Left kidney (tissue), 2 donors: ENCODE measurements around the gene HOXA9. TPM values are rescaled to one million over a fixed set of nuclear protein-coding genes. Genes with fewer than 3 reads are reported as not detected.

Source experiments
- DNase-seq: peaks from one replicate; pipeline ENCODE4 v3.0.0-alpha.2; 2013
- polyA plus RNA-seq: library from polyadenylated mRNA; unstranded; fragments of 120-200 nt; gene quantifications from one replicate; pipeline ENCODE4 v1.2.1, GENCODE V29; 2013; ENCODE audit not compliant: insufficient read length

The HOXA9 gene
- polyA plus RNA-seq, 1 donor, result 124 TPM

GRCh38 chr7:27144781-27145164 lies 20.6 kb downstream of the HOXA9 start:
- no peak for DNase-seq

GRCh38 chr7:27143950-27144780 lies 21.2 kb downstream of the HOXA9 start:
- DNase-seq, result no peak

GRCh38 chr7:27143023-27143949 lies 22.1 kb downstream of the HOXA9 start, which contains the start of gene HOXA5:
HOXA5 (minus strand) TSS chr7:27143681; CDS start chr7:27143607, 74 bp downstream.
- peak; percentile 91 for DNase-seq

GRCh38 chr7:27142580-27143022 lies 22.7 kb downstream of the HOXA9 start:
- no peak for DNase-seq

DNA sequence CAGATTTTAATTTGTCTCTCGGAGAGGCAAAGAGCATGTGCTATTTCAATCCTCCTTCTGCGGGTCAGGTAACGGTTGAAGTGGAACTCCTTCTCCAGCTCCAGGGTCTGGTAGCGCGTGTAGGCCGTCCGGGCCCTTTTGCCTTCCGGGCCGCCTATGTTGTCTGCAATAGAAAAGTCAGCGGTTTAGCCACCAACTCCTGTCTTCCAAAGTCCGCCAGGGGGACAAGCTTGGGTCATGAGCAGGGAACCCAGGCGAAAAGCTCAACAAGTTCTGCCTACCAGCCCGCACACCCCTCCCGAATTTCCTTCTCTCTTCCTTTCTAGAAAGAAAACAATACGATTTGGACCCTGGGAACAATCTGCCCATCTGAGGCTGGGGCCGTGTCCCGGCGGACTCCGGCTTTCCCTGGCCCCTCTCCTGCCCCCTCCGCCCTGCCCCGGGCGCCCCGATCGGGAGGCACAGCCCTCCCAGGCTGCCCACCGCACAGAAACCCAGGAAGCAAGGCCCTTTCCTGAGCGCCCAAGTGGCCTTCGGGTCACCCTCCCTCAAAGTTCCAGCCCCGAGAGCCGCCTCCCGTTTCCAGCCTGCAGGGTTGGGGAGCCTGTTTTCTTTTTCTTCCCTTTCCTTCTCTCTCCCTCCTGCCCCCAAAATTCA lies 23.3 kb downstream of the HOXA9 start:
- no peak for DNase-seq

GRCh38 chr7:27141137-27141922 lies 24.0 kb downstream of the HOXA9 start:
- DNase-seq, result no peak

- DNase-seq, result peak; percentile 83
Observed at GRCh38 chr7:27140126-27140857, 25.0 kb downstream of the HOXA9 start.

- DNase-seq, result no peak
Observed at GRCh38 chr7:27139334-27140125, 25.8 kb downstream of the HOXA9 start.

DNA sequence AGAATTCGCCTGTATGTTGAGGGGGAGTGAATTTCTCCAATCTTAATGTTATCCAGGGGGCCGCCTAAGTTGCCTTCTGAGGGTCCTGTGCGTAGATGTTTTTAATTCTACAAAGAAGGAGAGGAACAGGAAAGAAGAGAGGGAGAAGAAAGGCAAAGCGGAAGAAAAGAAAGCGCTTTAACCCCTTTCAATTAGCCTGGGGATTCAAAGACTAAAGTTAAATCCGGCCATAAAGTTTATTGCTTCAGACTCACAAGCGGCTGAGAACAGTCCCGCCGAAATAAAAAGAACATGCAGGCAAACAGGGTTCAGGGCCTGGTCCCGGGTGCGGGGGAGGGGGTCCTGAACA lies 26.4 kb downstream of the HOXA9 start:
- DNase-seq, result no peak

- DNase-seq, result no peak
Observed at GRCh38 chr7:27138472-27138871, 26.9 kb downstream of the HOXA9 start.

GRCh38 chr7:27137640-27138315 lies 27.6 kb downstream of the HOXA9 start:
- DNase-seq, result no peak

DNA sequence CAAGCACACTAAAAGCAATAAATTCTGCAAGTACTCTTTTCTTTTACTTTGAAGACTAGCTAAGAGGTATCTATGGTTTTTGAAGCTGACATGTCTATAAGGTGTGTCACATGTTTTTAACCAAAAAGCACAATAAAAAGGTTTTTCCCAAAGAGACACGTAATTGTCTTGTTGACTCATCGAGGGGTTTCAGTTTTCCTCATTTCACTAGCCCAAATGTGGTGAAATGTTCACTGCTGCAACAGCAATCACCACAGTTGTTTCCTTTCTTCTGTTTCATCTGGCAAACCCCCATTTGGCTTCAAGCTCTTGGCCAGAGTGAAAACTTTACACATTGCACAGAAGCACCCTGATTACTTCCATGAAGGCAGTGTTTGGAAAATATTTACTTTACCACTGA lies 30.9 kb downstream of the HOXA9 start:
- no peak for DNase-seq

DNA sequence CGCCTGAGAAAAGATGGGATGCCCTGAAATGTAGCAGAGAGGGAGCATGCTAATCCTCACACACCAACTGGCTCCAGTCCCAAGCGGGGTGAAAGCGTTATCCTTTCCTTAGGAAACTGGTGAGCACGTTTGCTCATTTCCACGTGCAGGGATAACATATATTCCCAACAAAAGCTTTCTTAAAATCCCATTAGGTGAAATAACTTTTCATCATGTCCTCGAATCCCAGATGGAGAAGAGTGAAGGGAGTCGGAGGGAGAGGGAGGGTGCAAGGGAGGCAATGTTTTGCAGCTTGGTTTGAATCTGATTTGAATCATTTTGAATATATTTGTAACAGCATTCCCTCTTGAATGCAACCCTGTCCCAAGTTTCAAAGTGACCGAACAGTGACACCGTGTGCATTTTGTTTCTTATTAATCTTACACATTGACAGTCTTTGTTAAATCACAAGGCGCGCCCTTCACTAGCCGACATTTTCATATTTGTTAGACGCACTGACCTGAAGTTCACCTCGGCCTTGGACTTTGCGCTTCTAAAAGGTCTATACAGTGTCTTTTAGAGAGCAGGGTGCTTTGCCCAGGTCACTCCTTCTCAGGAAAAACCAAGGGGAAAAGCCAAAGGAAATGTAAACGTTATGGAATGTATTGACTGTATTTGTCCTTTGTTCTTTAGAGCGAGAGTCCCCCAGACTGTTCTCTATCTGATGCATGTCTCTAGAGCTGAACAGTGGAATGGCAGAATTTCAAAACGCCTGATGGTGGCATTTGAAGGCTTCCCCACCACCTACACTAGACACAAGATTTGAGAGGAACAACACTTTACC lies 31.7 kb downstream of the HOXA9 start:
- no peak for DNase-seq

DNA sequence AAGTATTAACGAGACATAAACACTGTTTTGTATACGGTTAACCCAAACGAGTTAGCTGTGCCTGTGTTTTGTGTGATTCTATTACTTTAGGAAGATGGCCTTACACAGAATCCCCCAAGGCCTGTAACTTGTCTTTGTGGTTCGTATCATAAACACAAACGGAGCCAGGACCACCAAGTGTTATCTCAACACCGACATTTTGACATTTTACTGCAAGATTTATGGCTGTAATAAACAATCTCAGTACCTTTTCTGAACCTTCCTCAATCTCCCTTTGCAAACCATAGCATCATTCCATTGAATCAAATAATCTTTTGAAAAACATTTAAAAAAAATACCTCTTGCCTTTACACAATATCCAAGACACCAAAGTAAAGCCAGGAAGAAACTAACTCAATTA lies 32.4 kb downstream of the HOXA9 start:
- no peak for DNase-seq

- no peak for DNase-seq
Observed at GRCh38 chr7:27132214-27132613, 33.1 kb downstream of the HOXA9 start.

DNA sequence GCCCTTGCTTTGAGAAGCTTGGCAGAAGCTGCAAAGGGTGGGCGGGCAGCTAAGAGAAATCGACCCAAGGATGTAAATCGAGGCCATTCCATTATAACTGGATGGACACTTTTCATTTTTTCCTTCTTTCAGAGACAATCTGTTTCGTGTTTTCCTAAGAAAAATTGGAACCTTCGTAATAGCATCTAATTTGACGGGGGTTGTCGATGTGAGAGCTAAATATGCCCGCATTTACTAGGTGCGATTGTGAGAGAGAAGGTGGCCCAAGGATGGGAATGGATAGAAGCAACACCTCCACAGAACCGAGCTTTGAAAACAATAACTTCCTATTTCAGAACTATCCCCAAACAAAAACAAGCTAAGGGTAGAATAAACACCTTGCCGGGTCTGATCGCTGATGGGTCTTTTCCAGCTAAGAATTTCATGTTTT lies 33.9 kb downstream of the HOXA9 start:
- DNase-seq, result no peak

DNA sequence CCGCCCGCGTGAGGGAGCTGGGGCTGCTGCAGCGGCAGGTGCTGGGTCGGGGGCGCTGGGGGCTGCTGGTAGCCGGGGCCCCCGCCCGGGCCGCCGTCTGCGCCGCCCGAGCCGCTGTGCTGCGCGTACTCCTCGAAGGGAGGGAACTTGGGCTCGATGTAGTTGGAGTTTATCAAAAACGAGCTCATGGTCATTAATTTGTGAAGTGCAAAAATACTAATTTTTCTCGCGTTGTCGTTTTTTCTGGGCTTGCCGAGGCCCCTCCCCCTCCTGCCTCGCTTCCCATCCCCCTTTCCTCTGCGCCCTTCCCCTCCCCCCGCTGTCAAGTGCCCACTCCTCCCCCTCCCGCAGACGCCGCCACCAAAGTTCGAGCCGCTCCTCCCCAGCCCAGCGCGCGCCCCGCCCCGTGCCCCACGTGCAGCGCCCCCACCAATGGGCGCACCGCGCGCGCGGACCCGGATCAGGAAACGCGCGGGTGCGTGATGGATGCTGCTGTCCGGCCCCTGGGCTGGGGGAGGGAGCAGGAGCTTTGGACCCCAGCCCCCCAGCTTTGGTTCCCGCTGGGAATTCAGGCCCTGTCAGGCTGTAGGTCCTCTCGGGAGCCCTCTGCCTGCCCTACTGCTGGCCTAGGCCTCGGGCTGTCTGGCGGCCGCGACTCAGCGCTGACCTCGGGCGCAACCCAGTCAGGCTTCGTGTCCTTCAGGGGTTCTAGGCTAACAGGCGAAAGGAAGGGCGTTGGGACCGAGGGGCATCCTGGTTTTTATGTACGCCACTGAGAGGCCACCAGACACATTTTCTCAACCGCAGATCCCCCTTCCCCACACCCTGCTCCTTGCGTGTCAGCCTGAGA lies 34.6 kb downstream of the HOXA9 start, which contains the start of gene HOXA4:
TSS of gene HOXA4 (minus strand) at position 218 of the 850 bp plus-strand sequence. CDS start at position 194, 24 bp downstream.
- no peak for DNase-seq
